EH (cell line): Measurements from ENCODE around the gene CYSTM1.

Experiments
- DNase-seq: peaks from one replicate; pipeline ENCODE4 v3.0.0-alpha.2; 2015; ENCODE audit warnings: low read depth

Gene CYSTM1

GRCh38 chr5:140236891-140237598 lies 62.1 kb downstream of the CYSTM1 start:
- DNase-seq: no peak

GRCh38 chr5:140238756-140239155 lies 63.8 kb downstream of the CYSTM1 start:
- DNase-seq: no peak

- no peak for DNase-seq
Observed at GRCh38 chr5:140239461-140239860, 64.5 kb downstream of the CYSTM1 start.

GRCh38 chr5:140239939-140240700 lies 65.1 kb downstream of the CYSTM1 start:
- DNase-seq: peak; percentile 68

- peak; percentile 97 for DNase-seq
Observed at GRCh38 chr5:140240987-140241706, 66.2 kb downstream of the CYSTM1 start.

- no peak for DNase-seq
Observed at GRCh38 chr5:140242099-140242498, 67.1 kb downstream of the CYSTM1 start.

- no peak for DNase-seq
Observed at GRCh38 chr5:140242890-140243585, 68.0 kb downstream of the CYSTM1 start.

- DNase-seq: no peak
Observed at GRCh38 chr5:140243706-140244250, 68.8 kb downstream of the CYSTM1 start.

- peak; percentile 90 for DNase-seq
Observed at GRCh38 chr5:140244525-140245025, 69.6 kb downstream of the CYSTM1 start.

- peak; percentile 24 for DNase-seq
Observed at GRCh38 chr5:140245341-140245740, 70.4 kb downstream of the CYSTM1 start.

GRCh38 chr5:140245926-140246325 lies 70.9 kb downstream of the CYSTM1 start:
- no peak for DNase-seq

GRCh38 chr5:140246378-140247122 lies 71.6 kb downstream of the CYSTM1 start:
- peak; percentile 93 for DNase-seq

- no peak for DNase-seq
Observed at GRCh38 chr5:140248414-140248813, 73.4 kb downstream of the CYSTM1 start.

- DNase-seq: no peak
Observed at GRCh38 chr5:140249536-140249935, 74.5 kb downstream of the CYSTM1 start.

- no peak for DNase-seq
Observed at GRCh38 chr5:140250386-140250785, 75.4 kb downstream of the CYSTM1 start.

GRCh38 chr5:140251527-140251973 lies 76.6 kb downstream of the CYSTM1 start:
- peak; percentile 100 for DNase-seq

GRCh38 chr5:140252470-140253126 lies 77.6 kb downstream of the CYSTM1 start:
- no peak for DNase-seq

- peak; percentile 21 for DNase-seq
Observed at GRCh38 chr5:140253985-140254384, 79.0 kb downstream of the CYSTM1 start.

GRCh38 chr5:140255460-140256157 lies 80.6 kb downstream of the CYSTM1 start:
- no peak for DNase-seq

GRCh38 chr5:140256726-140257125 lies 81.7 kb downstream of the CYSTM1 start:
- no peak for DNase-seq
